ENCODE data around the gene SEPSECS.

- TF ChIP-seq POU6F1 (CRISPR knock-in tag; IDR thresholded peaks at IDR 0.05; ENCODE audit: borderline replicate concordance, low read depth), result no peak
- no peak for TF ChIP-seq ZNF8 (CRISPR knock-in tag; IDR thresholded peaks at IDR 0.05)
- no peak for TF ChIP-seq SNAI2 (CRISPR knock-in tag; IDR thresholded peaks at IDR 0.05)
- TF ChIP-seq PPARA (CRISPR knock-in tag; IDR thresholded peaks at IDR 0.05; ENCODE audit: borderline replicate concordance), result no peak
- TF ChIP-seq ARNTL (CRISPR knock-in tag; IDR thresholded peaks at IDR 0.05; ENCODE audit: borderline replicate concordance, low read depth), result no peak
- TF ChIP-seq CSRNP3 (CRISPR knock-in tag; IDR thresholded peaks at IDR 0.05), result no peak
Observed at GRCh38 chr4:25157081-25157480, 3.2 kb downstream of the SEPSECS start.
